ENCODE results near the gene TRPM6.
"Not testable (repeated sequence)": the region's sequence is repeated elsewhere in the genome, so short reads cannot be mapped to it uniquely, and the experiment has no call there.

TRPM6 gene

DNA sequence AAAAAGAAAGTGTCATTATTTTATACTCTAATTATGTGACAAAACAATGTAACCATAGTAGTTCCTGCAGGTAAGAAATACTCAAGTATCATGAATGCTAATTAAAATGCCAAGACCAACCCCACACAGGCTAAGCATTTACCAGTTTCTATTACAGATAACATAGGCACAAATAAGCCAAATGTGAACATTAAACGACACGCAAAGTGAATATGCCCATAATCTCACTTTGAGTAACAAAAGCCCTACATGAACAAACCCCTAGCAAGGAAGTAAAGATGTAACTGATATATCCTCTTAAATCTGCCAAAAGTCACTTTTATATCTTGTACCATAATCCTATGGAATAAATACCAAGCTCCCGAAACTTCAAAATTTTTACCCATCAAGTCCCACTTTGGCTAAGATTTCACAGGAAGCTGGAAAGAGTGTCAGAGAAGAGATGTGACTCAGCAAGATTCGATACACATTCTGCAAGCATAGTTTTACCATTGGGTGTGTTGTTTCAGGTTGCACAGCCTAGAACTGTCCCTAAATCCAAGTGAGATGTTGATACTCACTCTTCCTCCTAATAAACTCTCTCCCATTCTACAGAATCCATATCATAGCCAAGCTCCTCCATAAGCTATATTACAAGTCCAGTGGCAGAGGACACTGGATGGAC, 28.8 kb downstream of the TRPM6 start:
- H3K4me3 ChIP-seq (replicated peaks; ENCODE audit: low read depth, low read length): no peak overlapping the region
- no peak for DNase-seq (ENCODE audit: low read depth)
- TF ChIP-seq CTCF (IDR thresholded peaks at IDR 0.05; ENCODE audit: low read length, missing control alignments): no peak

DNA sequence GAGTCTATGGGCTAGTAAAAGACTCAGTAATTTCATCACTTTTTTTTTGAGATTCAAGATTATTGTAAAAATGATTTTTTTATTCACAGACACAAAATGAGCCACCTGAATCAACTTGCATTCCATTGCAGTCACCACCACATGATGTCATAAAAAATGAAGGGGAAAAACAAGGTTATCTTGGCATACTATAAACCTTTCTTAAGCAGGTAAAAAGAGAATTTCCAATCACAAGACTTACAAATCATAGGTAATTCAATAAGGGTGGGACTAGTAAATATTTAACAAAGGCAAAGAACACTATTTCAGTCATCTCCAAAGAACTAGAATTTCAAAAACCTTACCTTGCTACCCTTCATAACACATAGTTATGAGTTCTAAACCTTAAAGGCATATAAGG, 30.7 kb downstream of the TRPM6 start:
- no peak for DNase-seq (ENCODE audit: low read depth)
- no peak for TF ChIP-seq CTCF (IDR thresholded peaks at IDR 0.05; ENCODE audit: low read length, missing control alignments)

DNA sequence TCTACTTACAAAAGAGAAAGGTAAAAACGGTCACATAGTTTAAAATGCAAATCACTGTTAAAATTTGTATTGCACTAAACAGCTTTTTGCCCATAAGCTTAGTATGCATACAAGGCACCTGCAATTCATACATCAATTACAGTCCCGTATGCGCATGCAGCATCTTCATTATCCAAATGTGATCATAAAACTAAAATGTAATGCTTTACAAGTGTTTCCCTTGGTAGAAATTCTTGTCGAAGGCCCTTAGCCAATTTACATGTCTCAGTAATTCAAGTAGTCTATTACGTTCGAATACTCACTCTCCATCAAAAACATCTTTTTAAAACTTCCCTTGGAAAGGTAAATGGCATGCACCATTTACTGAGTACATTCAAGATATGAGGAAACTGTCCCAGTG, 32.6 kb downstream of the TRPM6 start:
- H3K4me3 ChIP-seq (replicated peaks; ENCODE audit: low read depth, low read length): no peak overlapping the region
- TF ChIP-seq CTCF (IDR thresholded peaks at IDR 0.05; ENCODE audit: low read length, missing control alignments): no peak
- DNase-seq (ENCODE audit: low read depth): no peak

More for the DNA sequence above, 30.7 kb downstream of the TRPM6 start:
- no peak overlapping the region for H3K4me3 ChIP-seq (replicated peaks; ENCODE audit: low read depth, low read length)

GRCh38 chr9:74853024-74853423, 34.7 kb downstream of the TRPM6 start:
- DNase-seq (ENCODE audit: low read depth); H3K4me3 ChIP-seq (replicated peaks; ENCODE audit: low read depth, low read length): not testable (repeated sequence)

DNA sequence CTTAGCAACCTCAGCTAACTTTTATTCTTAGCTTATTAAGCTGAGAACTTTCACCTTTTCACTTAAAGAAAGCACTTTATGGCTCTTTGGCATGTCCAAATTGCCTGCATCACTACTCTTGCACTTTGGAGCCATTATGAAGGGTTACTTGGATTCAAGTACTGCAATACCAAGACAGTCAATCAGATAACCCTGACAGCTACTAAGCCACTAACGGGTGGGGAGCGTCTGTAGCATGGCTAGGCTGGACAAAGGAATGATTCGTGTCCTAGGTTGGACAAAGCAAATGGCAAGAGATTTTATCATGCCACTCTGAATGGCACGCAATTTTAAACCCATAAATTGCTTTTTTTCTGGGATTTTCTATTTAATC, 39.6 kb downstream of the TRPM6 start:
- no peak overlapping the region for H3K4me3 ChIP-seq (replicated peaks; ENCODE audit: low read depth, low read length)
- DNase-seq (ENCODE audit: low read depth): no peak
- no peak for TF ChIP-seq CTCF (IDR thresholded peaks at IDR 0.05; ENCODE audit: low read length, missing control alignments)

DNA sequence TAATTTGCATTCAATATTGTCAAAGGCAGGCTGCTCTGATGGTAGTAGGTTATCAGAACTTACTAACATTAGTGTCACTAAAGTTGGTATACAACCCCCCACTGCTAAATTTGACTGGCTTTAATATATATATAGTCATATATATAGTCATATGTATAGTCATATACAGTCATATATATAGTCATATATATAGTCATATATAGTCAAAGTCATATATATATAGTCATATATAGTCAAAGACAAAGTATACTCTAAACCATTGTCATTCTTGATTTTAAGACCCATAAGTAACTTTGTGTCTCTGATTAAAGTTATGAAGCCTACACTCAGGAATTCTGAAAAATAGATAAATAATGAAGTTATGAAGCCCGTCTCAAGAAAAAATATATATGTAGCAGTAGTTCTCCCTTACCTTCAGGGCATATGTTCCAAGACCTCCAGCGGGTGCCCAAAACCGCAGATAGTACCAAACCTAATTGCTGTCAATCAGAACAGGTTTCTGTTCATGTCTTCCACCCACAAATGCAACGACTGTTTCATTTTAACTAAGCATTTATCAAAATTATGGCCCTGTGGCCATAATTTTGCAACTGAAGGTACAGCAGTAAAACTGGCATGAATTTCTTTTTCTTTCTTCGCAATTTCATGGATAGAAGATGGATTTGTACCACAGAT, 40.1 kb downstream of the TRPM6 start:
- H3K4me3 ChIP-seq (replicated peaks; ENCODE audit: low read depth, low read length): no peak overlapping the region
- DNase-seq (ENCODE audit: low read depth): no peak
- TF ChIP-seq CTCF (IDR thresholded peaks at IDR 0.05; ENCODE audit: low read length, missing control alignments): no peak

GRCh38 chr9:74846766-74847165, 41.0 kb downstream of the TRPM6 start:
- TF ChIP-seq CTCF (IDR thresholded peaks at IDR 0.05; ENCODE audit: low read length, missing control alignments): no peak
- H3K4me3 ChIP-seq (replicated peaks; ENCODE audit: low read depth, low read length): no peak overlapping the region
- no peak for DNase-seq (ENCODE audit: low read depth)
